NCI-H1694 (cell line): Measurements from ENCODE around the gene JAZF1.
A peak's percentile ranks its signal among the peaks of the same experiment; 100 is the strongest.

Source experiments
- DNase-seq: peaks from one replicate; lab custom pipeline; 2025; lab: John Stamatoyannopoulos, UW

JAZF1 gene

GRCh38 chr7:28008911-28009310 is 171.7 kb downstream of the JAZF1 start:
- no peak for DNase-seq

DNA sequence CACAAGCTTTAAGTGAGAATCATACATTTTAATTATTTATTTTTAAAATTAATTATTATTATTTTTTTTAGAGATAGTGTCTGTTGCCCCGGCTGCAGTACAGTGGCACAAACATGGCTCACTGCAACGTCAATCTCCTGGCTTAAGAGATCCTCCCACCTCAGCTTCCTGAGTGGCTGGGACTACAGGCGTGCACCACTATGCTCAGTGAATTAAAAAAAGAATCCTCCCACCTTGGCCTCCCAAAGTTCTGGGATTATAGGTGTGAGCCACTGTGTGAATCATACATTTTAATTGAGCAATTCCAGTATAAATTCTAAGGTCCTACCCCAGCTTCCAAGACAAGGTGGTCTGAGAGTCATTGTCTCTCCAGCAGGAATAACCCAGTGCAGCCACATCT is 172.4 kb downstream of the JAZF1 start:
- DNase-seq = no peak

- DNase-seq = no peak
Observed at GRCh38 chr7:28006491-28006890, 174.1 kb downstream of the JAZF1 start.

GRCh38 chr7:28005847-28006231 is 174.8 kb downstream of the JAZF1 start:
- DNase-seq = no peak

- no peak for DNase-seq
Observed at GRCh38 chr7:28005075-28005846, 175.3 kb downstream of the JAZF1 start.

GRCh38 chr7:28003408-28003807 is 177.2 kb downstream of the JAZF1 start:
- DNase-seq = no peak

- no peak for DNase-seq
Observed at GRCh38 chr7:28002638-28003037, 178.0 kb downstream of the JAZF1 start.

DNA sequence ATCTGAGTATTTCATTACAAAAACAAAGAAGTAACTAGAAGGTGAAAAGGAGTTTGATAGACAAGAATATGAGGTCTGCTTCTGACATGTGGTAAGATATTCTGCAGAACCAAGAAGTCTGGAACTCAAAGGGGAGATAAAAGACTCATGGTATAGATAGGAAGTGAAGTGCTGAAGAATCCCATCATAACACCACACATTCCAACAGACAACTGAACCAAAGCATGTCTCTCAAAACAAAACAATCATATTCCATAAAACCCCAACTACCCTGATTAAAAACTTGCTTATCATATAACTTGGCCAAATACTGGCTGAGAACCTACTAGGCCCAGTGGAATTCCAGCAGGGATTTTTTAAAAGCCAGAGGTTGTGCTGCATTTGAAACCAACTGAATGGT is 178.7 kb downstream of the JAZF1 start:
- DNase-seq = no peak

- no peak for DNase-seq
Observed at GRCh38 chr7:27999829-28000228, 180.8 kb downstream of the JAZF1 start.

DNA sequence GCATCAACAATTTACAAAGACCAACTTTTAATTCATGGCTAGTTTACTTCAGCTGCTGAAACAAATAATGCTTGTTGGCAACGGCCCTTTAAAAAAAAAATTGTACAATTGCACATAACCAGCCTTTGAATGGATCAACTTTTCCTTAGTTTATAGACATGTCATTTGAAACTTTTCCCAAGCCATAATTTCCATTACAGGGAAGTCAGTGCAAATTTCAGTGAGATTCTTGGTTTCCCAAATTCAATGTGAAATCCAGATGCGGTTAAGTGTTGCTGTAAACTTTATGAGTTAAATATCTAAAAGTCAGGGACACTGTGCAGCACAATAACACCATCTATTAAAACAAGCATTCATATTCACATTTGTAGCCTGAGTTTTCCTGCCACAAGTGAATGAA is 182.2 kb downstream of the JAZF1 start:
- DNase-seq = no peak

DNA sequence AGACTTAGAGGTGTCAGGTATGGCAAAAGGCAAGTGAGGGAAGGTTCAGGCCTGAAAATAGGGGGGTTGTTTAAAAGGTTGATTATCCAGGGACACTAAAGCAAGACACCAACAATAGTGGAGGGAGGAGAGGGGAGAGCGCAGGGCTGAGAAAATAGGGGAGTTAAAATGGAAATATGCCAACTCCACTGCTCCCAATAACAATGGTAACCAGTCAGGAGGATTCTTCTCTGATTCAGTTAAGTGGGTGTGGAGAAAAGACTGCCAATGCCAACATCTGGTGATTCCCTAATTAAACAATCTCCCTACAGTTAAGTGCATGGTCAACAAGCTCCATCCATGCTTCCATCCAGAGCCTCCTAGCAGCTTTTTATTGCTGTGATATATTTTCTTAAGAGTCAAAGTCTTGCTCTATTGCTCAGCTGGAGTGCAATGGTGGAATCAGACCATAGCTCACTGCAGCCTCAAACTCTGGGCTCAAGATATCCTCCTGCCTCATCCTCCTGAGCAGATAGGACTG is 183.3 kb downstream of the JAZF1 start:
- DNase-seq = no peak

DNA sequence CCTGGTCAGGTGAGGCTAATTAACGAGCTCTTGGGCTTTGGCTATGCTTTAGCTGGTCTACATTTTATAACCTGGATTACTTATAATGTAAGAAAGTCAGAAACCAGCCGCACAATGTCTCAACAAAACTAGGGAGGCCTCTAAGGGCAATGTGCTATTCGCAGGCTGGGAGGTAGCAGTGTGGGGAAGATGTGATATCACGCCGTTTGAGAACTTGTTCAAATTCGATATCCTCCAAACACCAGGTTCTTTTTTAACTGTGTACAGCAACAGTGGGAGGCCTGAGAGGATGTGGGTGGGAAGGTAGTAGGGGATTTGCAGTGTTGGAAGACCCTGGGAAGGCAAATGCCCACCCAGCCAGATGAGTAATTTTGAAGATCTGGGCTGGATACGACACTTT is 184.5 kb downstream of the JAZF1 start:
- no peak for DNase-seq

- no peak for DNase-seq
Observed at GRCh38 chr7:27995228-27995627, 185.4 kb downstream of the JAZF1 start.

- DNase-seq = no peak
Observed at GRCh38 chr7:27994639-27995038, 186.0 kb downstream of the JAZF1 start.

DNA sequence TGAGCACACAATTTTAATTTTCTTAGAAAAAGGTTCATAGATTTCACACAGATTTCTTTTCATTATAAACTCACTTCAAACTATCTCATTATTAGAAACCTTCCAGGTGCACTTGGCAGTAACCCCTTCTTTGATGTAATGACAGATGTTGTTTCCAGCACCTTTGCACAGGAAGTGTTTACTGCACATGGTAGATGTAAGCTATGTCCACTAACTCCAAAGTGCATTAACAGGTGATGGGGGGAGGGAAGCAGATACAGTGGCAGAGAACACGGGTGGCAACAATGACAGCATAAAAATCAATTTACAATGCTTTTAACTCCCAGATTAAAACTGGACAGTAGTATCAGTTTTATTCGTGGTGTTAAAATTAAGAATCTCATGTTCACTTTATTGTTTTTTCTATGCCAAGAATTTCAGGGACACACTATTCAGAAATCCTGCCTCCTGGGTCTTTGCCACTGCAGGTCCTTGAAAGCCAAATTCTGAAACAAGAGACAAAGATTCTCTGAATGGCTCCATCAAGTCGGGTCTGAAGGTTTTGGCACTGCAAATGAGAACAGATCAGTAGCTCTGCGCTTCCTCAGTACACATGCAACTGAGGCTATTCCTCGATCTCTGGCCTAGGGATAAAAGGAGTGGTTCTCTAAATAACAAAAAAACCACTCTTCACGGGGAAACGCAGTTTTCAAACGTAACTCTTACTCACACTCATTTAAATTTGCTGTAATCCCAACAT is 187.7 kb downstream of the JAZF1 start:
- no peak for DNase-seq

GRCh38 chr7:27992097-27992496 is 188.5 kb downstream of the JAZF1 start:
- peak; percentile 66 for DNase-seq

GRCh38 chr7:27991006-27991528 is 189.5 kb downstream of the JAZF1 start:
- no peak for DNase-seq

DNA sequence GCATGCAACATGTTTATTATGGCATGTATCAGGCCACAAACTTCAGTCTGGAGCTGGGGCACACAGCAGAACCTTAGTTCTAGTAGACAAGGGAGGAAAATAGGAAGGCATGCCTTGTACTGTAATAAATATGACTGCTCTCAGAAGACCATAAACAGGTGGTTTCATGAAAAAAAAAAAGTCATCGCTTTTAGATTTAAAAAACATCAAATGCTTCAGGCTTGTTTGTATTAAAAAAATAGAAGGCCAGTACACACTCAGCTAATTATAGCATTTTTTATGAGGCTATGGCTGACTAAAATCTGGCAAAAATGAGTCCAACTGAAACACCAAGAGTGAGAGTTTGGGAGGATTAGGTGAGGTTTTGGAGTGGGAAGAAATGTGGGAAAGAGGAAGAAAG is 204.1 kb downstream of the JAZF1 start:
- DNase-seq = no peak

DNA sequence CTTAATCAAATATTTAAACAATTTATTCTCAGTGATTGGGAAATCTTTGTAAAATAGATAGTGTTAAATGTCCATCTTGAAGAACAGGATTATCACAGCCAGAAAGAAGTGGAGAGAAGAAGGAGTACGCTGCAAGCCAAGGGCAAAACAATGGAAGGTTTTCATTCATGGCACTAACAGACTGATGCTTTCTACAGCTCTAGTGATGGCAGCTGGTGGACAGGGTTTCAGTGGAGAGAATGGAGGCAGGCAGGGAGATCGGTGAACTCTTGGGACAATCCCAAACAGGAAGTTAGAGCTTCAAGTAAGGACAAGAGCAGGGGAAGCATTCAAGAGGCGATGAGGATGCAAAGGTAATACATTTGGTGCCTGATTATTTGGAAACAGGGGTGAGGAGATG is 207.0 kb downstream of the JAZF1 start:
- no peak for DNase-seq

DNA sequence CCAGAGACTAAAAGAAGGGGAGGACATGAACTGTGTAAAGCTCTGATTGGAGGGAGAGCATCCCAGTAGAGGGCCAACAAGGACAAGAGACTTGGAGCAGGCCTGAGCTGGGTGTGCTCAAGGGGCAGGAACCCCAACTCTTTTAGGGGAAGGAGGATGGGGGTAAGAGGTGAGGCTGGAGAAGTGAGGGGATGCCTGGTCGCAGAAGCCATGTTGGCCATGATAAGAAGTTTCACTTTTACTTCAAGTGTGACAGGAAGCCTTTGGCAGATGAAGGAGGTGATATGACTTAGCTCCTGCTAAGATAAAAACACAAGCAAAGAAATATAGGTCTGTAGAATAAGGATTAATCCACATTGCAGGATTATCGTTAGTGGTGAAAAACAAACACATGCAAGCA is 208.3 kb downstream of the JAZF1 start:
- no peak for DNase-seq

GRCh38 chr7:27971171-27971812 is 209.3 kb downstream of the JAZF1 start:
- DNase-seq = no peak

DNA sequence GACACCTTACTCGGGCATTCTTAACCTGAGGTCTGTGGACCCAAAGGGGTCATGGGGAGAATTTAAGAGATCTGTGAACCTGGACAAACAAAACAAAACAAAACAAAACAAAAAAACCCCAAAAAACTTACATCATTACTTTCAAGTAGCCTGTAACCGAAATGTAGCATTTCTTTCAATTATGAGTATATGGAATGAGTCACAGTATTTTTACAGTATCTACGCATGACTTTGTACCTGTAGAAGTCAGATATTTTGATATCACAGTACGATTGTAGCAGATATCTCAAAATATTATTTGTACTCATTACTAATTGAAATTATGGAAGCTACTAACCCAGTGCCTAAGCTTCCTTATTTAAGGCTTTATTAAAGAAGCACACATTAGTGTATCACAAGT is 210.2 kb downstream of the JAZF1 start:
- no peak for DNase-seq

DNA sequence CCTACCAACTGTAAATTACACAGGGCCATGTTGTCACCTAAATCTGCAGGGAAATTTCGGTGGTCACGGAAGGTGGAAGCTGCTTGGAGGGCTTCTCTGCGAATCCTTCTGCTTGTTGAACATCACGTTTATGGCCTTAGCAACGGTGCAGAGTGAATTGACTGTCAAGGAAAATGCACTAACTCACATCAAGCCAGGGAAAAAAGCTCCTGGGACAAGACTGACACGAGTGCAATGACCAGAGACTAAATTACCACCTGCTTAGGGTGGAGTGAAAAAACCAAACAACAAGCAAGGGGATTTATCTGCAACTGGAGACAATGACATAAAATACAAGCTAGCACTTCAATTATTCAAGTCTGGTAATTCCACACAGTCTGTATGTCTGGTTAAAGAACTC is 211.2 kb downstream of the JAZF1 start:
- DNase-seq = no peak
